GM10248 (cell line): ENCODE measurements around the gene ADAMTSL2.

Experiments used
- CTCF ChIA-PET: fragments of 300-600 bp; sonication (Branson Sonifier 250); formaldehyde crosslinking; extraction: SDS; loops from one replicate; lab custom pipeline; 2021; ENCODE audit warnings: antibody characterized with exemption; lab: Yijun Ruan, JAX
- POLR2A ChIA-PET: fragments of 350-650 bp; sonication (Branson Sonifier 250); formaldehyde crosslinking; extraction: SDS; loops from one replicate; lab custom pipeline; 2020; ENCODE audit warnings: antibody characterized with exemption; lab: Yijun Ruan, JAX
- DNase-seq: peaks from one replicate; pipeline ENCODE4 v3.0.0; 2012; ENCODE audit errors: extremely low spot score
- TF ChIP-seq, protein P1 (sequence below): IDR thresholded peaks from 2 replicates; pipeline ENCODE4 v1.5.1; 2012; ENCODE audit warnings: mild to moderate bottlenecking, low read depth; ENCODE audit errors: extremely low read depth, missing control alignments, control extremely low read depth

Gene ADAMTSL2

DNA sequence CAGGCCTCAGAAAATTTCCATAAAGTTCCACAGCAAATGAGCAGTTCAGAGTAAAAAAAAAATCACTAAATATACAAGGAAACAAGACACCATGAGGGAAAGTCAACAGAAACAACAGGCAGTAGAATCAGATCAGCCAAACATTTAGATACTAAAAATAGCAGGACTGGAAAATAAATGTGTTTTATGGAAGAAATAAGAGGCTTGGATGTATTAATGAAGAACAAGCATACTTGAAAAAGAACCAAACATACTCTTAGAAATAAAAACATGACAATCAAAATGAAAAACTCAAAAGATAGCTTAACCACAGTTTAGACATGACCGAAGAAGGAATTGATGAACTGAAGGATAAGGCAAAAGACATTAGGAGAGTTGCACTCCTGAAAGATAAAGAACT lies 32.4 kb upstream of the ADAMTSL2 start:
- TF ChIP-seq, protein P1, sequence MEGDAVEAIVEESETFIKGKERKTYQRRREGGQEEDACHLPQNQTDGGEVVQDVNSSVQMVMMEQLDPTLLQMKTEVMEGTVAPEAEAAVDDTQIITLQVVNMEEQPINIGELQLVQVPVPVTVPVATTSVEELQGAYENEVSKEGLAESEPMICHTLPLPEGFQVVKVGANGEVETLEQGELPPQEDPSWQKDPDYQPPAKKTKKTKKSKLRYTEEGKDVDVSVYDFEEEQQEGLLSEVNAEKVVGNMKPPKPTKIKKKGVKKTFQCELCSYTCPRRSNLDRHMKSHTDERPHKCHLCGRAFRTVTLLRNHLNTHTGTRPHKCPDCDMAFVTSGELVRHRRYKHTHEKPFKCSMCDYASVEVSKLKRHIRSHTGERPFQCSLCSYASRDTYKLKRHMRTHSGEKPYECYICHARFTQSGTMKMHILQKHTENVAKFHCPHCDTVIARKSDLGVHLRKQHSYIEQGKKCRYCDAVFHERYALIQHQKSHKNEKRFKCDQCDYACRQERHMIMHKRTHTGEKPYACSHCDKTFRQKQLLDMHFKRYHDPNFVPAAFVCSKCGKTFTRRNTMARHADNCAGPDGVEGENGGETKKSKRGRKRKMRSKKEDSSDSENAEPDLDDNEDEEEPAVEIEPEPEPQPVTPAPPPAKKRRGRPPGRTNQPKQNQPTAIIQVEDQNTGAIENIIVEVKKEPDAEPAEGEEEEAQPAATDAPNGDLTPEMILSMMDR, result no peak
- ChIA-PET CTCF (no interaction called here), POLR2A (no interaction called here)
- no peak for DNase-seq

- TF ChIP-seq, protein P1, result no peak
- no peak for DNase-seq
- POLR2A ChIA-PET, result no interaction called here
- CTCF ChIA-PET, result interaction anchor here (1.1 to 1.6 kb wide), 2 partner anchors 19 to 319 kb away, joined by 3 to 5 read pairs; no protein-coding TSS in a partner anchor
These were observed 29.2 kb upstream of the ADAMTSL2 start for GRCh38 chr9:133505186-133505830.

DNA sequence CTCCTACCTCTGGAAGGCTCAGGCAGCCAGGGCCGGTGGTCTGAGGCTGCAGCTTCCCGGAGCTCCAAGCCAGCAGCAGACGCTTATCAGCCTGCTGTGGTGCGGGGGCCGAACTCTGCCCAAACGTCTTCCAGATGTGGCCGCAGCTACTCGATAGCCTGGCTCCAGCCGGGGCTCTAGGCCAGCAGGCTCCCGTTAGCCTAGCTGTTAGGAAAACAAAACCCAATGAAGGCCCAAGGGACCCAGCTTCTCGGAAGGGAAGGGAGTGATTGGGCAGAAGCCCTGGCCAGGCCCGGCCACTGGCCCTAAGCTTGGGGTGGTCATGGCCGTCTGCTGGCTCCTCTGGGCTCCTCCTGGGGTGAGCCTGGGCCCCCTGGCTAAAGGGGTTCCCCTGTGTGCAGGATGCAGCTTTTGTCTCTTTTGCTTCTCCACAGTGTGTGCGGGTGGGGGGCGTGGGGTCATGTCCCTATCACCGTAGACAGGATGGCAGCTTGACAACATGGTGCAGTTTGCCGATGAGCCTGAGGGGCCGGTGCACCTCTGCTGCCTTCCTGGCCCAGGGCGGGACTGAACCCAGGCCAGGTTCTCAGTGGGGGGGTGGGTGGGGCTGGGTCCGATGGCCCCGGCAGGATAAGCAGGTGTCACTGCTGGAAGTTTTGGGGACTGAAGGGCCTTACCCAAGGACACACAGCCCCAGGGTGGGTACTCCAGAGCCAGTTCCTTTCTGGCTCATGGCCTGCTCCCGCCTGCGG lies 28.4 kb upstream of the ADAMTSL2 start:
- POLR2A ChIA-PET, result no interaction called here
- no peak for DNase-seq

DNA sequence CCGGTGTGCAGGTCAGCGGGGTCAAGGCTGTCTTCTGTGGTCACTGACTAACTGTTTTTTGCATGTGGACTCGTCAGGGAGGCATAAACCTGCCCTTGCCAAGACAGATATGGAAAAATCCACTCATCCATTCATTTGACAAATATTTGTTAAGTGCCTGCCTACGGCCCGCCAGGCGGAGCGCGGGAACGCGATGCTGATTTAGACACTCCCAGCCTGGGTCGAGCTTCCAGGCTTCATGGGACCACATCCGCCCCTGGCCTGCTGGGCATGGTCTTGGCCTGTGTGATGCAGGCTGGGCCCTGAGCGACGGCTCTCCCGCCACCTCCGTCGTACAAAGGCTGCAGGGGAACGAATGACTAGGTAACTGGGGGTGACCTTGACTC lies 27.9 kb upstream of the ADAMTSL2 start:
- DNase-seq, result no peak
- TF ChIP-seq, protein P1, result no peak
- ChIA-PET CTCF (interaction anchor here (1.1 to 1.6 kb wide), 2 partner anchors 20 to 320 kb away, joined by 3 to 5 read pairs; no protein-coding TSS in a partner anchor), POLR2A (no interaction called here)

More for the DNA sequence above, 28.4 kb upstream of the ADAMTSL2 start:
- CTCF ChIA-PET, result interaction anchor here (1.1 to 1.6 kb wide), 2 partner anchors 20 to 320 kb away, joined by 3 to 5 read pairs; no protein-coding TSS in a partner anchor
- TF ChIP-seq, protein P1, result no peak

- POLR2A ChIA-PET, result no interaction called here
- DNase-seq, result no peak
- CTCF ChIA-PET, result no interaction called here
These were observed 27.1 kb upstream of the ADAMTSL2 start for GRCh38 chr9:133507246-133507965.

GRCh38 chr9:133508046-133508445 lies 26.5 kb upstream of the ADAMTSL2 start:
- ChIA-PET CTCF (no interaction called here), POLR2A (no interaction called here)
- DNase-seq, result no peak
- TF ChIP-seq, protein P1, result no peak

More at GRCh38 chr9:133507246-133507965, 27.1 kb upstream of the ADAMTSL2 start:
- TF ChIP-seq, protein P1, result no peak
